GM18951 (cell line): Measurements from ENCODE around the gene DCDC2.
"Not testable (repeated sequence)": the region's sequence is repeated elsewhere in the genome, so short reads cannot be mapped to it uniquely, and the experiment has no call there.

Source experiments
- POLR2A ChIP-seq: IDR thresholded peaks from 4 replicates; pipeline ENCODE4 v1.6.1; 2011; ENCODE audit warnings: mild to moderate bottlenecking; ENCODE audit not compliant: insufficient read length, insufficient read depth; ENCODE audit errors: extremely low read depth
- in situ Hi-C: fragments of 300-500 bp; cut with MboI; formaldehyde crosslinking; loops from one replicate; pipeline ENCODE4 v1.12.0; 2022; ENCODE audit warnings: low sequenced_read_pairs, mixed read lengths, inconsistent platforms; ENCODE audit not compliant: unreplicated experiment

Gene DCDC2

GRCh38 chr6:24187965-24188577, 169.8 kb downstream of the DCDC2 start:
- no peak for TF ChIP-seq POLR2A
- in situ Hi-C loops = no loop called here

GRCh38 chr6:24186349-24186748, 171.5 kb downstream of the DCDC2 start:
- in situ Hi-C loops = no loop called here
- no peak for TF ChIP-seq POLR2A

GRCh38 chr6:24183584-24183983, 174.3 kb downstream of the DCDC2 start:
- TF ChIP-seq POLR2A = no peak
- in situ Hi-C loops = no loop called here

- in situ Hi-C loops = no loop called here
- no peak for TF ChIP-seq POLR2A
These were observed 200.0 kb downstream of the DCDC2 start for GRCh38 chr6:24157886-24158285.

GRCh38 chr6:24154121-24154520, 203.7 kb downstream of the DCDC2 start:
- in situ Hi-C loops = no loop called here
- TF ChIP-seq POLR2A = no peak

- no peak for TF ChIP-seq POLR2A
- in situ Hi-C loops = no loop called here
These were observed 205.8 kb downstream of the DCDC2 start for GRCh38 chr6:24152014-24152413.

GRCh38 chr6:24149836-24150235, 208.0 kb downstream of the DCDC2 start:
- TF ChIP-seq POLR2A = no peak
- in situ Hi-C loops = no loop called here

- in situ Hi-C loops = no loop called here
- no peak for TF ChIP-seq POLR2A
These were observed 208.6 kb downstream of the DCDC2 start for GRCh38 chr6:24149296-24149695.

- in situ Hi-C loops = no loop called here
- TF ChIP-seq POLR2A = no peak
These were observed 209.2 kb downstream of the DCDC2 start for GRCh38 chr6:24148684-24149083.

- TF ChIP-seq POLR2A = no peak
- in situ Hi-C loops = no loop called here
These were observed 209.7 kb downstream of the DCDC2 start for GRCh38 chr6:24148154-24148570.

GRCh38 chr6:24147511-24148153, 210.2 kb downstream of the DCDC2 start:
- no peak for TF ChIP-seq POLR2A

GRCh38 chr6:24146871-24147270, 211.0 kb downstream of the DCDC2 start:
- no peak for TF ChIP-seq POLR2A
- in situ Hi-C loops = no loop called here

More at GRCh38 chr6:24147511-24148153, 210.2 kb downstream of the DCDC2 start:
- in situ Hi-C loops = no loop called here

GRCh38 chr6:24145690-24146131, 212.1 kb downstream of the DCDC2 start:
- in situ Hi-C loops = no loop called here

GRCh38 chr6:24142733-24143132, 215.1 kb downstream of the DCDC2 start:
- in situ Hi-C loops = not testable (repeated sequence)

More at GRCh38 chr6:24145690-24146131, 212.1 kb downstream of the DCDC2 start:
- TF ChIP-seq POLR2A = no peak
